Skeletal muscle tissue (tissue), 4 donors: Measurements from ENCODE around the gene ASPSCR1. TPM values are rescaled to one million over a fixed set of nuclear protein-coding genes. Genes with fewer than 3 reads are reported as not detected.

Source experiments
- H3K27ac ChIP-seq: one replicate; pipeline ENCODE4 v1.7.0; 2013; ENCODE audit warnings: mild to moderate bottlenecking, low read depth, low read length, inconsistent platforms
- H3K27me3 ChIP-seq, 3 donors: one replicate each; pipeline ENCODE4 v1.7.0; 2013; ENCODE audit warnings: low read length in 3 of 3; ENCODE audit not compliant: control insufficient read depth in 3 of 3, insufficient read depth in 3 of 3
- H3K36me3 ChIP-seq, 3 donors: one replicate each; pipeline ENCODE4 v1.7.0; 2013; ENCODE audit warnings: low read length in 3 of 3; ENCODE audit not compliant: control insufficient read depth in 3 of 3, insufficient read depth in 3 of 3
- H3K4me1 ChIP-seq, 3 donors: one replicate each; pipeline ENCODE4 v1.7.0; 2013; ENCODE audit warnings: low read length in 3 of 3, mild to moderate bottlenecking in 3 of 3; ENCODE audit not compliant: control insufficient read depth in 3 of 3, insufficient read depth in 3 of 3
- H3K4me3 ChIP-seq, 3 donors: one replicate each; pipeline ENCODE4 v1.7.0; 2013; ENCODE audit warnings: low read length in 3 of 3
- H3K9ac ChIP-seq, 3 donors: one replicate each; pipeline ENCODE4 v1.7.0; 2013; ENCODE audit warnings: low read length in 3 of 3, mild to moderate bottlenecking in 3 of 3, moderate library complexity in 2 of 3, low read depth in 1 of 3
- H3K9me3 ChIP-seq, 3 donors: one replicate each; pipeline ENCODE4 v1.7.0; 2013; ENCODE audit warnings: low read length in 3 of 3; ENCODE audit not compliant: control insufficient read depth in 3 of 3
- total RNA-seq: library from RNA; depleted of rRNA; stranded (reverse); fragments of >200 nt; gene quantifications from one replicate; pipeline ENCODE4 v1.2.3, GENCODE V29; 2014
- donor health status: Osteomylitis.

The ASPSCR1 gene
- total RNA-seq, 1 donor from 2014 or later = 18.8 TPM

GRCh38 chr17:81932333-81932983 is 45.0 kb upstream of the ASPSCR1 start:
- Histone ChIP-seq H3K27me3 (peaks cover 0 to 7% (median 3%) of the 10 kb centered on the region in 3 donors), H3K9me3 (no peaks in the 10 kb centered on the region), H3K4me3 (no peak overlapping the region), H3K27ac (no peak overlapping the region), H3K9ac (no peak overlapping the region), H3K4me1 (peaks cover 12 to 20% (median 13%) of the 10 kb centered on the region in 3 donors), H3K36me3 (peaks cover 0 to 3% (median 0%) of the 10 kb centered on the region in 3 donors)

- Histone ChIP-seq H3K27me3 (peaks cover 0 to 7% (median 3%) of the 10 kb centered on the region in 3 donors), H3K4me1 (peaks cover 18 to 22% (median 18%) of the 10 kb centered on the region in 3 donors), H3K27ac (no peak overlapping the region)
Observed at GRCh38 chr17:81933178-81933699, 44.2 kb upstream of the ASPSCR1 start.

GRCh38 chr17:81934098-81934757 is 43.2 kb upstream of the ASPSCR1 start:
- Histone ChIP-seq H3K9me3 (no peaks in the 10 kb centered on the region), H3K9ac (no peak overlapping the region), H3K4me1 (peaks cover 24 to 26% (median 24%) of the 10 kb centered on the region in 3 donors), H3K36me3 (peaks cover 0 to 10% (median 0%) of the 10 kb centered on the region in 3 donors), H3K4me3 (no peak overlapping the region), H3K27me3 (peaks cover 0 to 3% (median 3%) of the 10 kb centered on the region in 3 donors), H3K27ac (no peak overlapping the region)

More at GRCh38 chr17:81933178-81933699, 44.2 kb upstream of the ASPSCR1 start:
- H3K9me3 ChIP-seq = no peaks in the 10 kb centered on the region
- H3K36me3 ChIP-seq = peaks cover 0 to 3% (median 0%) of the 10 kb centered on the region in 3 donors
- no peak overlapping the region for H3K4me3 ChIP-seq
- no peak overlapping the region for H3K9ac ChIP-seq

- Histone ChIP-seq H3K27me3 (peaks cover 0 to 3% (median 3%) of the 10 kb centered on the region in 3 donors), H3K9ac (no peak overlapping the region), H3K4me3 (no peak overlapping the region), H3K27ac (no peak overlapping the region), H3K9me3 (no peaks in the 10 kb centered on the region), H3K4me1 (peaks cover 29 to 34% (median 32%) of the 10 kb centered on the region in 3 donors), H3K36me3 (peaks cover 0 to 17% (median 0%) of the 10 kb centered on the region in 3 donors)
Observed at GRCh38 chr17:81934850-81935708, 42.4 kb upstream of the ASPSCR1 start.

- Histone ChIP-seq H3K36me3 (peaks cover 0 to 21% (median 0%) of the 10 kb centered on the region in 3 donors), H3K4me3 (no peak overlapping the region), H3K9me3 (no peaks in the 10 kb centered on the region), H3K4me1 (peaks cover 29 to 41% (median 37%) of the 10 kb centered on the region in 3 donors), H3K9ac (no peak overlapping the region), H3K27ac (no peak overlapping the region), H3K27me3 (peaks cover 0 to 3% (median 3%) of the 10 kb centered on the region in 3 donors)
Observed at GRCh38 chr17:81935709-81936084, 41.7 kb upstream of the ASPSCR1 start.

GRCh38 chr17:81939218-81939617 is 38.2 kb upstream of the ASPSCR1 start:
- peaks cover 0 to 6% (median 0%) of the 10 kb centered on the region in 3 donors for H3K27me3 ChIP-seq
- peak overlapping the region; percentile 88 to 90 (median 89) for H3K4me3 ChIP-seq
- H3K4me1 ChIP-seq = peaks cover 31 to 54% (median 41%) of the 10 kb centered on the region in 3 donors
- H3K27ac ChIP-seq = peak overlapping the region; percentile 100
- no peaks in the 10 kb centered on the region for H3K9me3 ChIP-seq
- peaks cover 0 to 17% (median 0%) of the 10 kb centered on the region in 3 donors for H3K36me3 ChIP-seq
- peak overlapping the region; percentile 96 to 100 (median 99) for H3K9ac ChIP-seq

- peak overlapping the region; percentile 100 for H3K27ac ChIP-seq
- peak overlapping the region; percentile 96 to 100 (median 99) for H3K9ac ChIP-seq
- H3K4me1 ChIP-seq = peaks cover 34 to 54% (median 41%) of the 10 kb centered on the region in 3 donors
- H3K9me3 ChIP-seq = no peaks in the 10 kb centered on the region
- peaks cover 0 to 17% (median 0%) of the 10 kb centered on the region in 3 donors for H3K36me3 ChIP-seq
- H3K27me3 ChIP-seq = peaks cover 0 to 6% (median 0%) of the 10 kb centered on the region in 3 donors
- peak overlapping the region; percentile 88 to 90 (median 89) for H3K4me3 ChIP-seq
Observed at GRCh38 chr17:81939881-81940385, 37.5 kb upstream of the ASPSCR1 start.

- Histone ChIP-seq H3K9ac (peak overlapping the region; percentile 96 to 100 (median 99)), H3K27me3 (peaks cover 0 to 6% (median 0%) of the 10 kb centered on the region in 3 donors), H3K9me3 (no peaks in the 10 kb centered on the region), H3K4me3 (peak overlapping the region; percentile 88 to 90 (median 89)), H3K36me3 (peaks cover 0 to 17% (median 0%) of the 10 kb centered on the region in 3 donors), H3K4me1 (peaks cover 34 to 54% (median 41%) of the 10 kb centered on the region in 3 donors), H3K27ac (peak overlapping the region; percentile 100)
Observed at GRCh38 chr17:81940538-81941483, 36.6 kb upstream of the ASPSCR1 start.
